Measurements from ENCODE around the gene GCKR.

The GCKR gene

DNA sequence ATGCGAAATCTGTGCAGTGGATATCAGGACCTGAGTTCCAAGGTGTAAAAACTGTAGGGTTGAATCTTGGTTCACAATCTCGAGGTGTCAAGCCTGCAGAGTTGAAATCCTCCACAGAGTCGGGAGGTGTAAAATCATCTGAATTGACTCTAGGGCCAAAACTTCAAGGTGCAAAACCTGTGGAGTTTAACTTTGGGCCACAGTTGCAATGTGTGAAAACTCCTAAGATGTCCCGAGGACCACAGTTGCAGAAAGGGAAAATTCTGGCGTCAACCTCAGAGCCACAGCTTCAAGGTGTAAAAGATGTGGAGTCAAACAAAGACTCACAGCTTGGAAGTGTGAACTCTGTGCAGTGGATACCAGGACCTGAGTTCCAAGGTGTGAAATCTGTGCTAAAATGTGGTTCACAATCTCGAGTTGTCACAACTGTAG is 76.4 kb downstream of the GCKR start:
- DNase-seq (ENCODE audit: low spot score), result no peak

Data from cerebellar cortex (tissue), 1 donor.